Stimulated activated CD4-positive, alpha-beta T cell treated with anti-CD3 and anti-CD28 coated beads, Interleukin-2, amount 100 ng/mL, for 48 hours (primary cell): Measurements from ENCODE around the gene NCOA1.
"Not testable (repeated sequence)": the region's sequence is repeated elsewhere in the genome, so short reads cannot be mapped to it uniquely, and the experiment has no call there.

Experiments used
- DNase-seq, 2 donors: peaks; one replicate each; pipeline ENCODE4 v3.0.0-alpha.2; 2020

NCOA1 gene

GRCh38 chr2:24490690-24491541, at the start of gene NCOA1:
Gene NCOA1 (plus strand): TSS chr2:24491254. CDS start chr2:24658678, 167,424 bp downstream.
- DNase-seq, result peak; percentile 81 to 84

- DNase-seq, result no peak
Observed at GRCh38 chr2:24448797-24449196, 42.3 kb upstream of the NCOA1 start.

- DNase-seq, result no peak
Observed at GRCh38 chr2:24449344-24449743, 41.7 kb upstream of the NCOA1 start.

GRCh38 chr2:24451805-24452501, 39.1 kb upstream of the NCOA1 start:
- no peak for DNase-seq

- no peak for DNase-seq
Observed at GRCh38 chr2:24452502-24452885, 38.6 kb upstream of the NCOA1 start.

- DNase-seq, result no peak
Observed at GRCh38 chr2:24453379-24454073, 37.5 kb upstream of the NCOA1 start.

- no peak for DNase-seq
Observed at GRCh38 chr2:24454294-24454693, 36.8 kb upstream of the NCOA1 start.

- DNase-seq, result peak in 1 of 2 donors; percentile 11
Observed at GRCh38 chr2:24456599-24457556, 34.2 kb upstream of the NCOA1 start.

- DNase-seq, result no peak
Observed at GRCh38 chr2:24457696-24458386, 33.2 kb upstream of the NCOA1 start.

- no peak for DNase-seq
Observed at GRCh38 chr2:24459224-24460161, 31.6 kb upstream of the NCOA1 start.

- no peak for DNase-seq
Observed at GRCh38 chr2:24461685-24462084, 29.4 kb upstream of the NCOA1 start.

- no peak for DNase-seq
Observed at GRCh38 chr2:24463271-24463670, 27.8 kb upstream of the NCOA1 start.

- DNase-seq, result no peak
Observed at GRCh38 chr2:24466871-24467870, 23.9 kb upstream of the NCOA1 start.

GRCh38 chr2:24468453-24468852, 22.6 kb upstream of the NCOA1 start:
- DNase-seq, result not testable (repeated sequence)

GRCh38 chr2:24469148-24469650, 21.9 kb upstream of the NCOA1 start:
- DNase-seq, result no peak

GRCh38 chr2:24471662-24472061, 19.4 kb upstream of the NCOA1 start:
- no peak for DNase-seq

- DNase-seq, result no peak
Observed at GRCh38 chr2:24472416-24472815, 18.6 kb upstream of the NCOA1 start.

GRCh38 chr2:24473626-24474025, 17.4 kb upstream of the NCOA1 start:
- DNase-seq, result no peak

GRCh38 chr2:24474053-24474452, 17.0 kb upstream of the NCOA1 start:
- no peak for DNase-seq
